SK-N-SH treated with all-trans-retinoic acid at 6 μM for 48 hours (cell line): ENCODE measurements around the gene CETP.

Experiments used
- GLIS3 ChIP-seq: fragments of 250-450 bp; sonication (Bioruptor Pico); IDR thresholded peaks from 2 replicates; pipeline ENCODE4 v1.5.0; 2020; ENCODE audit warnings: mild to moderate bottlenecking, moderate library complexity
- PPARA ChIP-seq: fragments of 250-450 bp; sonication (Bioruptor Pico); IDR thresholded peaks from 2 replicates; pipeline ENCODE4 v1.5.0; 2020; ENCODE audit warnings: mild to moderate bottlenecking, borderline replicate concordance
- SNAI2 ChIP-seq: fragments of 250-450 bp; sonication (Bioruptor Pico); IDR thresholded peaks from 2 replicates; pipeline ENCODE4 v1.5.0; 2020; ENCODE audit warnings: mild to moderate bottlenecking, moderate library complexity
- ZNF8 ChIP-seq: fragments of 450-650 bp; formaldehyde crosslinking; IDR thresholded peaks from 2 replicates; pipeline ENCODE4 v1.5.0; 2020; ENCODE audit warnings: mild to moderate bottlenecking, moderate library complexity
- TF ChIP-seq, protein P1 (sequence below): fragments of 250-450 bp; sonication (Bioruptor Pico); IDR thresholded peaks from 2 replicates; pipeline ENCODE4 v1.8.0; 2021; ENCODE audit warnings: low read depth, mild to moderate bottlenecking, moderate library complexity, borderline replicate concordance
- TF ChIP-seq, protein P2 (sequence below): fragments of 250-450 bp; sonication (Bioruptor Pico); IDR thresholded peaks from 2 replicates; pipeline ENCODE4 v1.8.0; 2020; ENCODE audit warnings: mild to moderate bottlenecking, moderate library complexity, borderline replicate concordance

DNA sequence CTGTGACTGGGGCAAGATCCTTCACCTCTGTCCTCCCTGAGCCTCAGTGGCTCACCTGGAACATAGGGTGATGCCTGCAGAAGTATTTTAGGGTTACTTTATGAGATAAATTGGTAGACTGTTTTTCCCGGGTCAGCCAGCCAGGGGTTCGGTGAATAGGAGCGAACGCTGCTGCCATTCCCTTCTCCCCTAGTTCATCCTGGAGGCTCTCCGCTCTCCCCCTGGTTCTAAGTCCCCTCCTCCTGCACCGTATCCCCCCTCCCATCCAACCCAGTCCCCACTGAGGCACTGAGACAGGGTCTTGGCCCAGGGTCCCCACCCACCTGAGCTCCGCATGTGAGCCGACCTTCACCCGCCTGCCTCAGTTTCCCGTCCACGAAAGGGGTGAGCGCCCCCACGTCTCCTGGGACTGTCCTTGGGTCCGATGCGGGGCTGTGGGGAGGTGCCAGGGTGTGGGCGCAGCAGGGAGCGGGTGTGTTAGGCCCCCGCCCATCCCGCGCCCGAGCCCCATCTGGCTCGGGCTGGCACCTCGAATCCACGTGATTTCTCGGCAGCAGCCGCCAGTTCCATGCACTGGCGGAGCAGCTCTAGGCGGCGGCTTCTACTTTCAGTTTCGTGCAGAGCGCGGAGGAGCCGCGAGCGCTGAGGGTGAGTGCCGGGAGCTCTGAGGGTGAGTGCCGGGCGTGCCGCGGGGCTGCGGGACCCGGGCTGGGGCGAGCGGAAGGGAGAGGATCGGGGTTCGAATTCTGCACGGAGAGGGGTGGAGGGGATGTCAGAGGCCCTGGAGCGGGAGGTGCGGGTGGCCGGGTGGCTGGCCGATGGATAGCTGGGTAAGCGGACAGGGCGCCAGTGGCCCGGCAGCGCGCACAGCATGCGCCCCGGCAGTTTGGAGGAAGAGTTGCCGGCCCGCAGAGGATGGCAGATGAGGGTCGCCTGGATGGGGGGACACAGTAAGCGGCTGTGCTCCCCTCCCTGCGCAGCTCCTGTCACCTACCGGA lies 27.5 kb downstream of the CETP start, which contains the start of gene NLRC5:
- TF ChIP-seq GLIS3 (CRISPR knock-in tag): 0 out of 2 replicates have a peak, but pooled peaks have one; percentile 43
- no peak for TF ChIP-seq ZNF8 (CRISPR knock-in tag)
- no peak for TF ChIP-seq SNAI2 (CRISPR knock-in tag)
- TF ChIP-seq, protein P1, sequence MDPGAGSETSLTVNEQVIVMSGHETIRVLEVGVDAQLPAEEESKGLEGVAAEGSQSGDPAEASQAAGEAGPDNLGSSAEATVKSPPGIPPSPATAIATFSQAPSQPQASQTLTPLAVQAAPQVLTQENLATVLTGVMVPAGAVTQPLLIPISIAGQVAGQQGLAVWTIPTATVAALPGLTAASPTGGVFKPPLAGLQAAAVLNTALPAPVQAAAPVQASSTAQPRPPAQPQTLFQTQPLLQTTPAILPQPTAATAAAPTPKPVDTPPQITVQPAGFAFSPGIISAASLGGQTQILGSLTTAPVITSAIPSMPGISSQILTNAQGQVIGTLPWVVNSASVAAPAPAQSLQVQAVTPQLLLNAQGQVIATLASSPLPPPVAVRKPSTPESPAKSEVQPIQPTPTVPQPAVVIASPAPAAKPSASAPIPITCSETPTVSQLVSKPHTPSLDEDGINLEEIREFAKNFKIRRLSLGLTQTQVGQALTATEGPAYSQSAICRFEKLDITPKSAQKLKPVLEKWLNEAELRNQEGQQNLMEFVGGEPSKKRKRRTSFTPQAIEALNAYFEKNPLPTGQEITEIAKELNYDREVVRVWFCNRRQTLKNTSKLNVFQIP (CRISPR knock-in tag): no peak
- TF ChIP-seq, protein P2, sequence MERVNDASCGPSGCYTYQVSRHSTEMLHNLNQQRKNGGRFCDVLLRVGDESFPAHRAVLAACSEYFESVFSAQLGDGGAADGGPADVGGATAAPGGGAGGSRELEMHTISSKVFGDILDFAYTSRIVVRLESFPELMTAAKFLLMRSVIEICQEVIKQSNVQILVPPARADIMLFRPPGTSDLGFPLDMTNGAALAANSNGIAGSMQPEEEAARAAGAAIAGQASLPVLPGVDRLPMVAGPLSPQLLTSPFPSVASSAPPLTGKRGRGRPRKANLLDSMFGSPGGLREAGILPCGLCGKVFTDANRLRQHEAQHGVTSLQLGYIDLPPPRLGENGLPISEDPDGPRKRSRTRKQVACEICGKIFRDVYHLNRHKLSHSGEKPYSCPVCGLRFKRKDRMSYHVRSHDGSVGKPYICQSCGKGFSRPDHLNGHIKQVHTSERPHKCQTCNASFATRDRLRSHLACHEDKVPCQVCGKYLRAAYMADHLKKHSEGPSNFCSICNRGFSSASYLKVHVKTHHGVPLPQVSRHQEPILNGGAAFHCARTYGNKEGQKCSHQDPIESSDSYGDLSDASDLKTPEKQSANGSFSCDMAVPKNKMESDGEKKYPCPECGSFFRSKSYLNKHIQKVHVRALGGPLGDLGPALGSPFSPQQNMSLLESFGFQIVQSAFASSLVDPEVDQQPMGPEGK: no peak
- TF ChIP-seq PPARA (CRISPR knock-in tag): no peak
